GM12878 (cell line): ENCODE data around the gene SOBP.

ENCODE experiments used
- EP300 ChIP-seq, 2 experiments: fragments of 150-350 bp in 1 of 2; IDR thresholded peaks; 2 replicates each; pipeline ENCODE4 v1.6.1; 2011 to 2012; ENCODE audit warnings: low read depth in 2 of 2, low read length in 2 of 2, borderline replicate concordance in 1 of 2, improper control_type of control experiment in 1 of 2, inconsistent platforms in 1 of 2; ENCODE audit not compliant: control insufficient read depth in 1 of 2
- JUNB ChIP-seq: IDR thresholded peaks from 2 replicates; pipeline ENCODE4 v1.6.1; 2016; ENCODE audit warnings: antibody characterized with exemption, mild to moderate bottlenecking
- MAX ChIP-seq: IDR thresholded peaks from 2 replicates; pipeline ENCODE4 v1.6.1; 2012; ENCODE audit warnings: low read depth, low read length, improper control_type of control experiment
- RAD21 ChIP-seq: IDR thresholded peaks from 2 replicates; pipeline ENCODE4 v1.6.1; 2011; ENCODE audit warnings: mild to moderate bottlenecking, low read depth, low read length, moderate library complexity; ENCODE audit not compliant: insufficient read depth
- TF ChIP-seq, protein P1 (sequence below), 3 experiments: IDR thresholded peaks in 2 of 3; conservative IDR thresholded peaks in 1 of 3; 2 replicates each; pipeline ENCODE4 v1.5.1; 2011; ENCODE audit warnings: low read depth in 3 of 3, low read length in 3 of 3, mild to moderate bottlenecking in 3 of 3, control low read depth in 2 of 3, moderate library complexity in 2 of 3, inconsistent platforms in 1 of 3, mixed read lengths in 1 of 3; ENCODE audit not compliant: control insufficient read depth in 2 of 3, insufficient read depth in 1 of 3; ENCODE audit errors: extremely low read depth in 1 of 3

DNA sequence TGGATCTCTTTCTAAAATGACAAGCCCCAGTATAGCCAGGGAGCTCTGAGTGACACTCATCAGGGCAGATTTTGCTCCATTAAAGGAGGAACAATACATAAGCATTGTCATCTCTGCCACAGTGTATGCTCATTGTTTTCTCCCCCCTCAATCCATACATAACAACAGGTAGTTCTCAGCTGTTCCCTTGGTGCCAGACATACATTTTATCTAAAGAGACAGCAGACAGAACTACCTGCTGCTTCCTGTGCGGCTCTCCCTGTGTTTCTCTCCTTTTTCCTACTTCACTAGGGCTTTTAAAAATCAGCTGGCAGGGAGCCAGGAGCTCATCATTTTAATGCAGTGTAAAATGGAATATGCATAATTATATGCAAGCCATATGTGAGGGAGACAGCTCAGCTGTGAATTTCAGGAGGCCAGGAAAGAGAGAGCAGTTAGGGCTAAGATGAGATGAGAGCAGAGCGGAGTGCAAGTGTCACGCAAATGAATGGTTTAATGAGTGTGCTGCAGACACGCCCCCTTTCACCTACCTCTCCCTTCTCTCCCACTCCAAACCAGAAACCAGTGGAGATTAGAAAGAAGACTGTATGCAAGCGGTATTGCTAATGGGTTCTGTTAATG is 96.0 kb downstream of the SOBP start:
- TF ChIP-seq MAX (no peak), RAD21 (no peak), EP300 (IDR thresholded peaks at IDR 0.05; ENCODE audit: borderline replicate concordance in 1 of 2, control insufficient read depth in 1 of 2, low read depth in 2 of 2, low read length in 2 of 2) (no peak), JUNB (no peak)
- TF ChIP-seq, protein P1, sequence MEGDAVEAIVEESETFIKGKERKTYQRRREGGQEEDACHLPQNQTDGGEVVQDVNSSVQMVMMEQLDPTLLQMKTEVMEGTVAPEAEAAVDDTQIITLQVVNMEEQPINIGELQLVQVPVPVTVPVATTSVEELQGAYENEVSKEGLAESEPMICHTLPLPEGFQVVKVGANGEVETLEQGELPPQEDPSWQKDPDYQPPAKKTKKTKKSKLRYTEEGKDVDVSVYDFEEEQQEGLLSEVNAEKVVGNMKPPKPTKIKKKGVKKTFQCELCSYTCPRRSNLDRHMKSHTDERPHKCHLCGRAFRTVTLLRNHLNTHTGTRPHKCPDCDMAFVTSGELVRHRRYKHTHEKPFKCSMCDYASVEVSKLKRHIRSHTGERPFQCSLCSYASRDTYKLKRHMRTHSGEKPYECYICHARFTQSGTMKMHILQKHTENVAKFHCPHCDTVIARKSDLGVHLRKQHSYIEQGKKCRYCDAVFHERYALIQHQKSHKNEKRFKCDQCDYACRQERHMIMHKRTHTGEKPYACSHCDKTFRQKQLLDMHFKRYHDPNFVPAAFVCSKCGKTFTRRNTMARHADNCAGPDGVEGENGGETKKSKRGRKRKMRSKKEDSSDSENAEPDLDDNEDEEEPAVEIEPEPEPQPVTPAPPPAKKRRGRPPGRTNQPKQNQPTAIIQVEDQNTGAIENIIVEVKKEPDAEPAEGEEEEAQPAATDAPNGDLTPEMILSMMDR (IDR thresholded peaks at IDR 0.05 in 2 of 3, conservative IDR thresholded peaks at IDR 0.05 in 1 of 3; ENCODE audit: control insufficient read depth in 2 of 3, extremely low read depth in 1 of 3, insufficient read depth in 1 of 3, low read depth in 3 of 3, low read length in 3 of 3): no peak
